ENCODE data around the gene CEP89. TPM values are rescaled to one million over a fixed set of nuclear protein-coding genes. Genes with fewer than 3 reads are reported as not detected.
"Not testable (repeated sequence)": the region's sequence is repeated elsewhere in the genome, so short reads cannot be mapped to it uniquely, and the experiment has no call there.

CEP89 gene
- total RNA-seq, 1 donor from 2014 or later = 7.1 TPM

- no peak for DNase-seq (ENCODE audit: low spot score in 2 of 2)
- intact Hi-C loops (cut with DNase I) = no loop called here
- no peak for TF ChIP-seq CTCF (IDR thresholded peaks at IDR 0.05)
- Histone ChIP-seq H3K9me3 (no peaks in the 10 kb centered on the region), H3K4me1 (no peaks in the 10 kb centered on the region), H3K27ac (no peak overlapping the region), H3K36me3 (peaks cover 0 to 4% of the 10 kb centered on the region in 2 donors), H3K4me3 (no peak overlapping the region), H3K27me3 (no peaks in the 10 kb centered on the region)
These were observed 119.5 kb downstream of the CEP89 start for GRCh38 chr19:32852216-32852615.

DNA sequence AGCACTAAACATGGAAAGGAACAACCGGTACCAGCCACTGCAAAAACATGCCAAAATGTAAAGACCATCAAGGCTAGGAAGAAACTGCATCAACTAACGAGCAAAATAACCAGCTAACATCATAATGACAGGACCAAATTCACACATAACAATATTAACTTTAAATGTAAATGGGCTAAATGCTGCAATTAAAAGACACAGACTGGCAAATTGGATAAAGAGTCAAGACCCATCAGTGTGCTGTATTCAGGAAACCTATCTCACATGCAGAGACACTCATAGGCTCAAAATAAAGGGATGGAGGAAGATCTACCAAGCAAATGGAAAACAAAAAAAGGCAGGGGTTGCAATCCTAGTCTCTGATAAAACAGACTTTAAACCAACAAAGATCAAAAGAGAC is 123.7 kb downstream of the CEP89 start:
- H3K36me3 ChIP-seq; H3K9me3 ChIP-seq; H3K4me3 ChIP-seq; intact Hi-C loops (cut with DNase I); DNase-seq (ENCODE audit: low spot score in 2 of 2); H3K4me1 ChIP-seq; H3K27me3 ChIP-seq; H3K27ac ChIP-seq: not testable (repeated sequence)

GRCh38 chr19:32843716-32844245 is 128.0 kb downstream of the CEP89 start:
- no peak overlapping the region for H3K27ac ChIP-seq
- TF ChIP-seq CTCF (IDR thresholded peaks at IDR 0.05) = no peak
- H3K4me1 ChIP-seq = no peaks in the 10 kb centered on the region
- H3K36me3 ChIP-seq = peaks cover 0 to 18% of the 10 kb centered on the region in 2 donors
- no peaks in the 10 kb centered on the region for H3K27me3 ChIP-seq
- H3K4me3 ChIP-seq = no peak overlapping the region
- intact Hi-C loops (cut with DNase I) = no loop called here
- DNase-seq (ENCODE audit: low spot score in 2 of 2) = no peak
- peaks cover 0 to 22% of the 10 kb centered on the region in 2 donors for H3K9me3 ChIP-seq

GRCh38 chr19:32842061-32842460 is 129.7 kb downstream of the CEP89 start:
- peaks cover 0 to 22% of the 10 kb centered on the region in 2 donors for H3K9me3 ChIP-seq
- no peak overlapping the region for H3K4me3 ChIP-seq
- H3K27me3 ChIP-seq = no peaks in the 10 kb centered on the region
- no peak for TF ChIP-seq CTCF (IDR thresholded peaks at IDR 0.05)
- no peak overlapping the region for H3K27ac ChIP-seq
- intact Hi-C loops (cut with DNase I) = no loop called here
- DNase-seq (ENCODE audit: low spot score in 2 of 2) = no peak
- peaks cover 0 to 18% of the 10 kb centered on the region in 2 donors for H3K36me3 ChIP-seq
- no peaks in the 10 kb centered on the region for H3K4me1 ChIP-seq

DNA sequence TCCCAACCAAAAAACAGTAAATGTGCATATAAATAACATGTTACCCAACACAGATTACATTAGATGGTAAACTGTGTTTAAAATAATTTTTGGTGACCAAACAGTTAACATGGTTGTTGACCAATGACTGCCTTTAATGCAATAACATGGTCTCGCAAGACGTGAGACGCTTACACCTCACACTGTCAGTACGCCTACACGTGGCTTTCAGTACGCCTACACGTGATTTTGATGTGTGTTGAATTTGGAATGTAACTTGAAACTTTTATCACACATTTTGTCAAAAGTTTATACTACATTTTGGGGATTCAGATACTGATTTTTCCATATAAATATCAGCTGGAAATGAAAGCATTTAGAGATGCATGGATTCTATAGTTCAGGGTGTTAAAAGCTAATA is 134.2 kb downstream of the CEP89 start:
- no peaks in the 10 kb centered on the region for H3K4me1 ChIP-seq

DNA sequence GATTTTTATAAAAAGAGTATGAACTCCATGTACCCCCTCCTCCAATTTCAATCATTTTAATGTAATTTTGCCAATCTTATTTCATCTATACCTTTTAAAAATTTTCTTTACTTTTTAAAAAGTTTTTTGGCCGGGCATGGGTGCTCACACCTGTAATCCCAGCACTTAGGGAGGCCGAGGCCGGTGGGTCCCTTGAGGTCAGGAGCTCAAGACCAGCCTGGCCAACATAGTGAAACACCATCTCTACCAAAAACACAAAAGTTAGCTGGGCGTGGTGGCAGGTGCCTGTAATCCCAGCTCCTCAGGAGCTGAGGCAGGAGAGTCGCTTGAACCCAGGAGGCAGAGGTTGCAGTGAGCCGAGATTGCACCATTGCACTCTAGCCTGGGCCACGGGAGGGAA is 138.4 kb downstream of the CEP89 start:
- peaks cover 0 to 16% of the 10 kb centered on the region in 2 donors for H3K36me3 ChIP-seq
- H3K27ac ChIP-seq; H3K4me1 ChIP-seq; H3K4me3 ChIP-seq; intact Hi-C loops (cut with DNase I); H3K9me3 ChIP-seq; DNase-seq (ENCODE audit: low spot score in 2 of 2); H3K27me3 ChIP-seq: not testable (repeated sequence)

More for the DNA sequence above, 134.2 kb downstream of the CEP89 start:
- H3K36me3 ChIP-seq = peaks cover 0 to 18% of the 10 kb centered on the region in 2 donors
- H3K27me3 ChIP-seq = no peaks in the 10 kb centered on the region
- no peak overlapping the region for H3K4me3 ChIP-seq
- intact Hi-C loops (cut with DNase I) = no loop called here
- no peak for TF ChIP-seq CTCF (IDR thresholded peaks at IDR 0.05)
- peaks cover 0 to 22% of the 10 kb centered on the region in 2 donors for H3K9me3 ChIP-seq
- DNase-seq (ENCODE audit: low spot score in 2 of 2) = no peak
- H3K27ac ChIP-seq = no peak overlapping the region

DNA sequence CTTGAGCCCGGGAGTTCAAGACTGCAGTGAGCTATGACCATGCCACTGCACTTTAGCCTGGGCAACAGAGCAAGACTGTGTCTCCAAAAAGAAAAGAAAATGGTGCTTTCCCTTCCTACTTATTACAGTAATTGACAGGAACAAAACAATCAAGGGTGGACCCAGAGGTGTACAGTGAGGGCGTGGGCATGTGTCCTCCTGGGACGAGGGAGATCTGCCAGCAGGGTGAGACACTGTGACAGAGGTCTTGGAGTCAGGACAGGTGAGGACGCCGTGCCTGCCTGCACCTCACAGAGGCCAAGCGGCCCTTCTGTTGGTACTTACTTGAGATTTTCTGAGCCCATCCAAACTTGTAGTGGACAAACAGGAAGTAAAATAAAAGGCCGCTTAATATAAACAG is 138.9 kb downstream of the CEP89 start:
- H3K4me3 ChIP-seq; H3K27me3 ChIP-seq; intact Hi-C loops (cut with DNase I); DNase-seq (ENCODE audit: low spot score in 2 of 2); H3K27ac ChIP-seq; H3K9me3 ChIP-seq; H3K4me1 ChIP-seq: not testable (repeated sequence)
- H3K36me3 ChIP-seq = peaks cover 0 to 16% of the 10 kb centered on the region in 2 donors

GRCh38 chr19:32832094-32832493 is 139.7 kb downstream of the CEP89 start:
- H3K36me3 ChIP-seq = peaks cover 0 to 16% of the 10 kb centered on the region in 2 donors
- DNase-seq (ENCODE audit: low spot score in 2 of 2); H3K9me3 ChIP-seq; H3K27me3 ChIP-seq; H3K27ac ChIP-seq; H3K4me3 ChIP-seq; intact Hi-C loops (cut with DNase I); H3K4me1 ChIP-seq: not testable (repeated sequence)
